Stomach (tissue), 9 donors: ENCODE measurements around the gene TLX3. TPM values are rescaled to one million over a fixed set of nuclear protein-coding genes. Genes with fewer than 3 reads are reported as not detected.

ENCODE experiments used
- DNase-seq, 2 donors: peaks; one replicate each; pipeline versions ENCODE4 v3.0.0 to v3.0.0-alpha.2; 2013 to 2019
- H3K27ac ChIP-seq, 5 donors: fragments of 200-600 bp in 4 of 5; sonication (generic) in 4 of 5; one replicate each; pipeline ENCODE4 v1.5.1; 2013 to 2019; ENCODE audit warnings: mild to moderate bottlenecking in 1 of 5, moderate library complexity in 1 of 5
- H3K27me3 ChIP-seq, 3 donors: fragments of 200-600 bp; sonication (generic); one replicate each; pipeline ENCODE4 v1.5.1; 2017 to 2019; ENCODE audit warnings: mixed run types in 1 of 3
- H3K36me3 ChIP-seq, 4 donors: fragments of 200-600 bp; sonication (generic); 1 replicate in 3 of 4; 2 replicates in 1 of 4; pipeline ENCODE4 v1.5.1; 2016 to 2019
- H3K4me1 ChIP-seq, 4 donors: fragments of 200-600 bp; sonication (generic); one replicate each; pipeline ENCODE4 v1.5.1; 2016 to 2019
- H3K4me3 ChIP-seq, 4 donors: fragments of 200-600 bp; sonication (generic) in 3 of 4; one replicate each; pipeline ENCODE4 v1.5.1; 2016 to 2019; ENCODE audit warnings: mild to moderate bottlenecking in 1 of 4
- H3K9me3 ChIP-seq, 4 donors: fragments of 200-600 bp; sonication (generic); one replicate each; pipeline ENCODE4 v1.5.1; 2016 to 2019
- CTCF ChIP-seq, 7 experiments: fragments of 450-650 bp in 4 of 7; fragments of 200-600 bp in 3 of 7; sonication (generic) in 3 of 7; IDR thresholded peaks; one replicate each; pipeline ENCODE4 v1.5.1; 2016 to 2019; ENCODE audit warnings: antibody characterized with exemption in 7 of 7, control low read depth in 2 of 7, mild to moderate bottlenecking in 1 of 7
- EP300 ChIP-seq: sonication (generic); formaldehyde crosslinking; IDR thresholded peaks from one replicate; pipeline ENCODE4 v1.6.1; 2017; ENCODE audit warnings: antibody characterized with exemption
- POLR2A ChIP-seq, 4 donors: fragments of 450-650 bp; IDR thresholded peaks; one replicate each; pipeline ENCODE4 v1.6.1; 2016; ENCODE audit warnings: antibody characterized with exemption in 4 of 4, control low read depth in 2 of 4, mild to moderate bottlenecking in 1 of 4, moderate library complexity in 1 of 4
- POLR2AphosphoS5 ChIP-seq, 3 donors: sonication (generic); formaldehyde crosslinking; IDR thresholded peaks; one replicate each; pipeline ENCODE4 v1.6.1; 2016; ENCODE audit warnings: antibody characterized with exemption in 3 of 3
- WGBS, 5 donors: extraction: QIAGEN DNeasy Blood & Tissue Kit in 3 of 5; methylation state at CpG; one replicate each; pipeline versions ENCODE4 v1.1.5 to v1.1.7; 2013 to 2018; 5-methylcytosine and 5-hydroxymethylcytosine counted together
- intact Hi-C: fragments of 100-400 bp; cut with DNase I; formaldehyde crosslinking; loops from one replicate; pipeline ENCODE4 v1.15.1; 2023; ENCODE audit warnings: low total_unique reads
- polyA plus RNA-seq, 3 donors: library from polyadenylated mRNA; stranded (reverse); fragments of 200-250 nt; gene quantifications; one replicate each; pipeline ENCODE4 v1.2.3, GENCODE V29; 2013
- total RNA-seq, 5 donors: library from RNA; depleted of rRNA; stranded (reverse); fragments of >200 nt; gene quantifications; one replicate each; pipeline versions ENCODE4 v1.1.0 to v1.2.3, GENCODE V29; 2014 to 2016
- donor health status: healthy with polysubstance abuse.
- donor health status: Bipolar disorder and iron deficiency.
- donor health status: healthy.

The TLX3 gene
- total and polyA plus RNA-seq, 8 donors, result not detected

- DNase-seq, result no peak
- Histone ChIP-seq H3K27me3 (no peaks in the 10 kb centered on the region), H3K9me3 (no peaks in the 10 kb centered on the region), H3K4me1 (no peaks in the 10 kb centered on the region), H3K4me3 (no peak overlapping the region), H3K27ac (no peak overlapping the region), H3K36me3 (no peaks in the 10 kb centered on the region)
- no peak for TF ChIP-seq POLR2A (IDR thresholded peaks at IDR 0.05)
- no peak for TF ChIP-seq EP300
- no peak for TF ChIP-seq POLR2AphosphoS5 (IDR thresholded peaks at IDR 0.05)
- TF ChIP-seq CTCF (IDR thresholded peaks at IDR 0.05), result no peak
- 94 to 98% (median 96%) methylated on average over 3 of the region's 3 CpGs for WGBS, 5 donors
- intact Hi-C loops, result no loop called here
These were observed 37.2 kb upstream of the TLX3 start for GRCh38 chr5:171271798-171272197.

GRCh38 chr5:171272996-171273970, 35.8 kb upstream of the TLX3 start:
- DNase-seq, result peak in 1 of 2 donors; percentile 26
- Histone ChIP-seq H3K27me3 (no peaks in the 10 kb centered on the region), H3K4me3 (no peak overlapping the region), H3K9me3 (no peaks in the 10 kb centered on the region), H3K36me3 (no peaks in the 10 kb centered on the region), H3K27ac (no peak overlapping the region), H3K4me1 (no peaks in the 10 kb centered on the region)
- WGBS, 5 donors, result 68 to 87% (median 84%) methylated on average over 2 of the region's 2 CpGs
- intact Hi-C loops, result no loop called here
- TF ChIP-seq EP300, result no peak
- TF ChIP-seq POLR2A (IDR thresholded peaks at IDR 0.05), result no peak
- TF ChIP-seq POLR2AphosphoS5 (IDR thresholded peaks at IDR 0.05), result no peak
- no peak for TF ChIP-seq CTCF (IDR thresholded peaks at IDR 0.05)

- intact Hi-C loops, result no loop called here
- Histone ChIP-seq H3K4me1 (no peaks in the 10 kb centered on the region), H3K4me3 (no peak overlapping the region), H3K9me3 (no peaks in the 10 kb centered on the region), H3K36me3 (no peaks in the 10 kb centered on the region), H3K27me3 (no peaks in the 10 kb centered on the region), H3K27ac (no peak overlapping the region)
- TF ChIP-seq CTCF (IDR thresholded peaks at IDR 0.05) (no peak), POLR2AphosphoS5 (IDR thresholded peaks at IDR 0.05) (no peak), POLR2A (IDR thresholded peaks at IDR 0.05) (no peak), EP300 (no peak)
- 68 to 77% (median 72%) methylated on average over 5 of the region's 5 CpGs for WGBS, 5 donors
- peak in 1 of 2 donors; percentile 9 for DNase-seq
These were observed 33.1 kb upstream of the TLX3 start for GRCh38 chr5:171275841-171276544.

- Histone ChIP-seq H3K27ac (no peak overlapping the region), H3K27me3 (no peaks in the 10 kb centered on the region), H3K9me3 (no peaks in the 10 kb centered on the region), H3K36me3 (no peaks in the 10 kb centered on the region), H3K4me3 (no peak overlapping the region), H3K4me1 (no peaks in the 10 kb centered on the region)
- intact Hi-C loops, result no loop called here
- DNase-seq, result no peak
- 83 to 88% (median 85%) methylated on average over 7 of the region's 7 CpGs for WGBS, 5 donors
- TF ChIP-seq POLR2A (IDR thresholded peaks at IDR 0.05) (no peak), CTCF (IDR thresholded peaks at IDR 0.05) (no peak), POLR2AphosphoS5 (IDR thresholded peaks at IDR 0.05) (no peak), EP300 (no peak)
These were observed 25.3 kb upstream of the TLX3 start for GRCh38 chr5:171283753-171284152.
